AG04450 (cell line): Measurements from ENCODE around the gene MUTYH. TPM values are rescaled to one million over a fixed set of nuclear protein-coding genes. Genes with fewer than 3 reads are reported as not detected.

Experiments
- CTCF ChIA-PET: fragments of 300-600, 350-600 bp; formaldehyde crosslinking; extraction: SDS; loops from one replicate; lab custom pipeline; 2022; ENCODE audit warnings: antibody characterized with exemption, inconsistent platforms; lab: Charles Lee
- POLR2A ChIA-PET: fragments of 350-600 bp; formaldehyde crosslinking; extraction: SDS; loops from one replicate; lab custom pipeline; 2021; ENCODE audit warnings: antibody characterized with exemption, inconsistent platforms; lab: Yijun Ruan, JAX
- DNase-seq: peaks from one replicate; pipeline ENCODE4 v3.0.0-alpha.2; 2011; ENCODE audit warnings: low read depth, low spot score
- H3K27ac ChIP-seq: one replicate; pipeline ENCODE4 v1.5.1; 2012; ENCODE audit warnings: low read depth, low read length, control low read depth
- H3K27me3 ChIP-seq: one replicate; pipeline ENCODE4 v1.6.0; 2012; ENCODE audit warnings: low read length; ENCODE audit not compliant: control insufficient read depth, insufficient read depth
- H3K4me3 ChIP-seq: 2 replicates; pipeline ENCODE4 v1.5.1; 2011; ENCODE audit warnings: mild to moderate bottlenecking, low read depth, low read length, control low read depth
- H3K9me3 ChIP-seq: 2 replicates; pipeline ENCODE4 v1.5.1; 2012; ENCODE audit warnings: low read length; ENCODE audit not compliant: control insufficient read depth, insufficient read depth
- polyA plus RNA-seq: library from polyadenylated mRNA; depleted of rRNA; stranded (reverse); fragments of >200 nt; gene quantifications from 2 replicates; pipeline ENCODE4 v1.2.3, GENCODE V29; 2011
- TF ChIP-seq, protein P1 (sequence below): IDR thresholded peaks from 2 replicates; pipeline ENCODE4 v1.5.1; 2011; ENCODE audit warnings: low read depth, low read length, control low read depth, inconsistent platforms

MUTYH gene
- polyA plus RNA-seq, 1 experiment, result 5.8 TPM

GRCh38 chr1:45375104-45376090 is 35.2 kb upstream of the MUTYH start:
- no peak overlapping the region for H3K27ac ChIP-seq
- TF ChIP-seq, protein P1, sequence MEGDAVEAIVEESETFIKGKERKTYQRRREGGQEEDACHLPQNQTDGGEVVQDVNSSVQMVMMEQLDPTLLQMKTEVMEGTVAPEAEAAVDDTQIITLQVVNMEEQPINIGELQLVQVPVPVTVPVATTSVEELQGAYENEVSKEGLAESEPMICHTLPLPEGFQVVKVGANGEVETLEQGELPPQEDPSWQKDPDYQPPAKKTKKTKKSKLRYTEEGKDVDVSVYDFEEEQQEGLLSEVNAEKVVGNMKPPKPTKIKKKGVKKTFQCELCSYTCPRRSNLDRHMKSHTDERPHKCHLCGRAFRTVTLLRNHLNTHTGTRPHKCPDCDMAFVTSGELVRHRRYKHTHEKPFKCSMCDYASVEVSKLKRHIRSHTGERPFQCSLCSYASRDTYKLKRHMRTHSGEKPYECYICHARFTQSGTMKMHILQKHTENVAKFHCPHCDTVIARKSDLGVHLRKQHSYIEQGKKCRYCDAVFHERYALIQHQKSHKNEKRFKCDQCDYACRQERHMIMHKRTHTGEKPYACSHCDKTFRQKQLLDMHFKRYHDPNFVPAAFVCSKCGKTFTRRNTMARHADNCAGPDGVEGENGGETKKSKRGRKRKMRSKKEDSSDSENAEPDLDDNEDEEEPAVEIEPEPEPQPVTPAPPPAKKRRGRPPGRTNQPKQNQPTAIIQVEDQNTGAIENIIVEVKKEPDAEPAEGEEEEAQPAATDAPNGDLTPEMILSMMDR, result 0 out of 2 replicates have a peak, but pooled peaks have one; percentile 7
- no peaks in the 10 kb centered on the region for H3K9me3 ChIP-seq
- ChIA-PET CTCF (interaction anchor here (0.6 to 2.5 kb wide), 4 partner anchors 15 to 361 kb away, joined by 3 to 8 read pairs (median 6); no protein-coding TSS in a partner anchor), POLR2A (interaction anchor here (0.7 to 1.3 kb wide), 2 partner anchors 35 to 116 kb away, joined by 4 read pairs; partner anchors contain the start of genes MUTYH, TESK2 and TOE1)
- no peak overlapping the region for H3K4me3 ChIP-seq
- no peak for DNase-seq
- peaks cover 2% of the 10 kb centered on the region for H3K27me3 ChIP-seq

GRCh38 chr1:45373573-45373972 is 33.3 kb upstream of the MUTYH start:
- CTCF ChIA-PET, result interaction anchor here (1.3 to 1.7 kb wide), 3 partner anchors 13 to 359 kb away, joined by 3 to 7 read pairs (median 5); no protein-coding TSS in a partner anchor
- Histone ChIP-seq H3K27ac (no peak overlapping the region), H3K27me3 (no peaks in the 10 kb centered on the region), H3K9me3 (no peaks in the 10 kb centered on the region), H3K4me3 (no peak overlapping the region)
- DNase-seq, result no peak
- POLR2A ChIA-PET, result no interaction called here
- TF ChIP-seq, protein P1, result no peak

DNA sequence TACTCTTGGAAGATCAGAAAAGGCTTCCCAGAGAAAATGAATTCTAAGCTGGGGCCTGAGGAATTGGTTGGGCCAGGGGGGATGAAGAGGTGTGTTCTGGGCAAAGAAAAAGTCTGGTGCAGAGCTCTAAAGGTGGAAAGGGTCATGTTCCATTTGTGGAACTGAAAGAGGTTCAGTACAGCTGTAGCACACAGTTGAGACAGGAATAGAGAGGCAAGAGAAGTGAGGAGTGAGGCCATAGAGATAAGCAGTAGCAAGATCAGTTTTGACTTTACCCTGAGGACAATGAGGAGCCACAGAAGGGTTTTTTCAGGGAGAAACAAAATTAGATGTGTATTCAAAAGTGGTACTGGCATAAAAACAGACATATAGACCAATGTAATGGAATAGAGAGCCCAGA is 30.3 kb upstream of the MUTYH start:
- POLR2A ChIA-PET, result no interaction called here
- DNase-seq, result no peak
- Histone ChIP-seq H3K27me3 (no peaks in the 10 kb centered on the region), H3K9me3 (no peaks in the 10 kb centered on the region), H3K27ac (no peak overlapping the region), H3K4me3 (no peak overlapping the region)
- TF ChIP-seq, protein P1, result no peak
- CTCF ChIA-PET, result interaction anchor here (0.6 to 1.7 kb wide), 4 partner anchors 10 to 125 kb away, joined by 3 to 7 read pairs (median 4); no protein-coding TSS in a partner anchor

DNA sequence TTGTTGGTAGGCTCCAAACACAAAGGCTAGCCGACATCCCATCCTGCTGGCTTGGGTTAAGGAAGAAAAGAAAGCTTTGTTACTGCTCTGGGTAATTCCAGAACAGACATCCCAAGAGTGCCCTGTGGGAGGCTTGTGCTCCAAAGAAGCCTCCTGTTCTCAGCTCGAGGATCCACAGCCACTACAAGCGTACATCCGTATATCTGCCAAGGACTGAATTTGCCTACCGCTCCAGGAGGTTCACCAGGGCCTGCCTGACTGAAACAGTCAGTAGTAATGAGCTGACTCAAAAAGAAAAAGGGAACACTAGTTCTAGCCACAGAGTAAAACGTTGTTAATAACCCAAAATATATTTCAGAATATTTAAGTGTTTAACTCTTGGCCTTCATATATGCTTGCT is 24.8 kb upstream of the MUTYH start:
- H3K27ac ChIP-seq, result no peak overlapping the region
- POLR2A ChIA-PET, result interaction anchor here (0.7 kb wide), 1 partner anchor 31 kb away, joined by 3 read pairs; no protein-coding TSS in a partner anchor
- TF ChIP-seq, protein P1, result no peak

DNA sequence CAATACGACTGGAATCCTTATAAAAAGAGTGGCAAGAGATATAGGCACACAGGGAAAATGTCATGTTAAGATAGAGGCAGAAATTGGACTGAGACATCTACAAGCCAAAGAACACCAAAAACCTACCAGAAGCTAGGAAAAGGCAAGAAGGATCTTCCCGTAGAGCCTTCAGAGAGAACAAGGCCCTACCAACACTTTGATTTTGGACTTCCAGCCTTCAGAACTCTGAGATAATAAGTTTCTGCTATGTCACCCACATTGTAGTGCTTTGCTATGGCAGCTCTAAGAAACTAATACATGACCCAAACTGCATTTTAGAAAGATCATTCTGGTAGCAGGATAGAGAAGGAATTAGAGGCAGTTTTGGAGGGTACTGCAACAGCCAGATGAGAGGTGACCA is 24.1 kb upstream of the MUTYH start:
- DNase-seq, result no peak
- Histone ChIP-seq H3K27ac (no peak overlapping the region), H3K9me3 (no peaks in the 10 kb centered on the region), H3K4me3 (no peak overlapping the region), H3K27me3 (no peaks in the 10 kb centered on the region)
- CTCF ChIA-PET, result interaction anchor here (0.5 to 16.5 kb wide), 2 partner anchors 128 to 148 kb away, joined by 3 to 456 read pairs; partner anchors contain the start of gene TESK2
- TF ChIP-seq, protein P1, result no peak
- POLR2A ChIA-PET, result no interaction called here

More for the DNA sequence above, 24.8 kb upstream of the MUTYH start:
- H3K27me3 ChIP-seq, result no peaks in the 10 kb centered on the region
- no peaks in the 10 kb centered on the region for H3K9me3 ChIP-seq
- CTCF ChIA-PET, result interaction anchor here (0.5 to 16.5 kb wide), 3 partner anchors 127 to 634 kb away, joined by 3 to 456 read pairs (median 3); partner anchors contain the start of gene TESK2
- DNase-seq, result no peak
- no peak overlapping the region for H3K4me3 ChIP-seq
